Ishikawa (cell line): Measurements from ENCODE around the gene TMEM208.

Experiments
- CEBPB ChIP-seq: IDR thresholded peaks from 2 replicates; pipeline ENCODE4 v1.6.1; 2012
- CREB1 ChIP-seq: IDR thresholded peaks from 2 replicates; pipeline ENCODE4 v1.6.1; 2012; ENCODE audit warnings: low read depth
- EGR1 ChIP-seq: IDR thresholded peaks from 2 replicates; pipeline ENCODE4 v1.6.1; 2012
- EP300 ChIP-seq: IDR thresholded peaks from 2 replicates; pipeline ENCODE4 v1.6.1; 2012; ENCODE audit warnings: borderline replicate concordance
- FOXM1 ChIP-seq: IDR thresholded peaks from 2 replicates; pipeline ENCODE4 v1.6.1; 2012; ENCODE audit warnings: low read depth, borderline replicate concordance
- RAD21 ChIP-seq: IDR thresholded peaks from 2 replicates; pipeline ENCODE4 v1.6.1; 2012; ENCODE audit warnings: low read depth
- TAF1 ChIP-seq: IDR thresholded peaks from 2 replicates; pipeline ENCODE4 v1.6.1; 2012; ENCODE audit warnings: low read depth, mild to moderate bottlenecking
- YY1 ChIP-seq: IDR thresholded peaks from 2 replicates; pipeline ENCODE4 v1.6.1; 2012; ENCODE audit warnings: low read depth
- ZBTB7A ChIP-seq: IDR thresholded peaks from 2 replicates; pipeline ENCODE4 v1.6.1; 2012; ENCODE audit warnings: low read depth
- TF ChIP-seq, protein P1 (sequence below): IDR thresholded peaks from 2 replicates; pipeline ENCODE4 v1.6.1; 2012; ENCODE audit warnings: low read depth, mild to moderate bottlenecking
- TF ChIP-seq, protein P2 (sequence below): IDR thresholded peaks from 2 replicates; pipeline ENCODE4 v1.6.1; 2012
- TF ChIP-seq, protein P3 (sequence below): IDR thresholded peaks from 2 replicates; pipeline ENCODE4 v1.6.1; 2012

DNA sequence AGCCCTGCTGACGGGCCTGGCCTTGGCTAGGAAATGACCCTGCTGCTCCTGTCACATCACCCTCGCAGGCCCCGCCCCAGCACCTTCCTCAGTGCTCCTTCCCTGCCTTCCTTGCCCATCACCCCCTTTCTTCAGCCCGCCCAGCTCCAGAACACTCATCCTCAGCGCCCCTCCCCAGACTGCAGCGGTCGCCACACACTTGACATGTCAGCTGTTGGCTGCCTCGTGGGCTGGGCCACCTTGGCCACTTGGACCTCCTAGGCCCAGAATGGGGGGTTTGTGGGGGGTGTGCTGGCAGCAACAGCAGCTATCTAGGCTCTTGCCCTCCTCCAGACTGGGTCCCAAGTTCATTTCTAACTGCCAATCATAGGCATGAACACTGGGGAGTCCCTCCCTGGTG lies 17.4 kb upstream of the TMEM208 start:
- TF ChIP-seq, protein P1, sequence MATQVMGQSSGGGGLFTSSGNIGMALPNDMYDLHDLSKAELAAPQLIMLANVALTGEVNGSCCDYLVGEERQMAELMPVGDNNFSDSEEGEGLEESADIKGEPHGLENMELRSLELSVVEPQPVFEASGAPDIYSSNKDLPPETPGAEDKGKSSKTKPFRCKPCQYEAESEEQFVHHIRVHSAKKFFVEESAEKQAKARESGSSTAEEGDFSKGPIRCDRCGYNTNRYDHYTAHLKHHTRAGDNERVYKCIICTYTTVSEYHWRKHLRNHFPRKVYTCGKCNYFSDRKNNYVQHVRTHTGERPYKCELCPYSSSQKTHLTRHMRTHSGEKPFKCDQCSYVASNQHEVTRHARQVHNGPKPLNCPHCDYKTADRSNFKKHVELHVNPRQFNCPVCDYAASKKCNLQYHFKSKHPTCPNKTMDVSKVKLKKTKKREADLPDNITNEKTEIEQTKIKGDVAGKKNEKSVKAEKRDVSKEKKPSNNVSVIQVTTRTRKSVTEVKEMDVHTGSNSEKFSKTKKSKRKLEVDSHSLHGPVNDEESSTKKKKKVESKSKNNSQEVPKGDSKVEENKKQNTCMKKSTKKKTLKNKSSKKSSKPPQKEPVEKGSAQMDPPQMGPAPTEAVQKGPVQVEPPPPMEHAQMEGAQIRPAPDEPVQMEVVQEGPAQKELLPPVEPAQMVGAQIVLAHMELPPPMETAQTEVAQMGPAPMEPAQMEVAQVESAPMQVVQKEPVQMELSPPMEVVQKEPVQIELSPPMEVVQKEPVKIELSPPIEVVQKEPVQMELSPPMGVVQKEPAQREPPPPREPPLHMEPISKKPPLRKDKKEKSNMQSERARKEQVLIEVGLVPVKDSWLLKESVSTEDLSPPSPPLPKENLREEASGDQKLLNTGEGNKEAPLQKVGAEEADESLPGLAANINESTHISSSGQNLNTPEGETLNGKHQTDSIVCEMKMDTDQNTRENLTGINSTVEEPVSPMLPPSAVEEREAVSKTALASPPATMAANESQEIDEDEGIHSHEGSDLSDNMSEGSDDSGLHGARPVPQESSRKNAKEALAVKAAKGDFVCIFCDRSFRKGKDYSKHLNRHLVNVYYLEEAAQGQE, result no peak
- TF ChIP-seq YY1 (no peak), CEBPB (no peak), FOXM1 (no peak), TAF1 (no peak), CREB1 (no peak), EGR1 (no peak), EP300 (no peak), RAD21 (no peak), ZBTB7A (no peak)
- TF ChIP-seq, protein P2, sequence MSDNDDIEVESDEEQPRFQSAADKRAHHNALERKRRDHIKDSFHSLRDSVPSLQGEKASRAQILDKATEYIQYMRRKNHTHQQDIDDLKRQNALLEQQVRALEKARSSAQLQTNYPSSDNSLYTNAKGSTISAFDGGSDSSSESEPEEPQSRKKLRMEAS, result no peak
- TF ChIP-seq, protein P3, sequence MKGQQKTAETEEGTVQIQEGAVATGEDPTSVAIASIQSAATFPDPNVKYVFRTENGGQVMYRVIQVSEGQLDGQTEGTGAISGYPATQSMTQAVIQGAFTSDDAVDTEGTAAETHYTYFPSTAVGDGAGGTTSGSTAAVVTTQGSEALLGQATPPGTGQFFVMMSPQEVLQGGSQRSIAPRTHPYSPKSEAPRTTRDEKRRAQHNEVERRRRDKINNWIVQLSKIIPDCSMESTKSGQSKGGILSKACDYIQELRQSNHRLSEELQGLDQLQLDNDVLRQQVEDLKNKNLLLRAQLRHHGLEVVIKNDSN, result no peak
